Ovary (tissue), 9 donors: ENCODE measurements around the gene ZNF837. TPM values are rescaled to one million over a fixed set of nuclear protein-coding genes. Genes with fewer than 3 reads are reported as not detected.
"Not testable (repeated sequence)": the region's sequence is repeated elsewhere in the genome, so short reads cannot be mapped to it uniquely, and the experiment has no call there.

Source experiments
- DNase-seq, 5 donors: peaks; one replicate each; pipeline ENCODE4 v3.0.0-alpha.2; 2019 to 2020
- H3K27ac ChIP-seq, 2 donors: fragments of 200-600 bp; one replicate each; pipeline versions ENCODE4 v1.5.1 to v1.8.0; 2019 to 2022
- H3K27me3 ChIP-seq: fragments of 200-600 bp; one replicate; pipeline ENCODE4 v1.8.0; 2022
- H3K36me3 ChIP-seq: fragments of 200-600 bp; sonication (generic); one replicate; pipeline ENCODE4 v1.5.1; 2019
- H3K4me1 ChIP-seq: one replicate; pipeline ENCODE4 v1.8.1; 2013; ENCODE audit warnings: mild to moderate bottlenecking, moderate library complexity; ENCODE audit not compliant: insufficient read depth
- H3K4me3 ChIP-seq: fragments of 200-600 bp; sonication (generic); one replicate; pipeline ENCODE4 v1.5.1; 2017
- H3K9me3 ChIP-seq, 2 donors: fragments of 200-600 bp in 1 of 2; sonication (generic) in 1 of 2; one replicate each; pipeline versions ENCODE4 v1.5.1 to v1.8.1; 2013 to 2019; ENCODE audit warnings: mild to moderate bottlenecking in 1 of 2, moderate library complexity in 1 of 2
- EP300 ChIP-seq: sonication (generic); formaldehyde crosslinking; IDR thresholded peaks from one replicate; pipeline ENCODE4 v1.6.1; 2017; ENCODE audit warnings: antibody characterized with exemption
- POLR2A ChIP-seq: fragments of 450-650 bp; IDR thresholded peaks from one replicate; pipeline ENCODE4 v1.6.1; 2017; ENCODE audit warnings: antibody characterized with exemption, mild to moderate bottlenecking, moderate library complexity
- WGBS, 3 donors: extraction: QIAGEN DNeasy Blood & Tissue Kit in 1 of 3; methylation state at CpG; one replicate each; pipeline versions ENCODE4 v1.1.5 to v1.1.7; 2013 to 2017; 5-methylcytosine and 5-hydroxymethylcytosine counted together
- intact Hi-C, 4 donors: fragments of 100-400 bp; cut with DNase I; formaldehyde crosslinking; loops; one replicate each; pipeline versions ENCODE4 v1.11.0 to v1.15.1; 2022 to 2023
- polyA plus RNA-seq, 2 donors: library from polyadenylated mRNA; stranded (reverse); fragments of 200-250 nt in 1 of 2; fragments of 350-450 nt in 1 of 2; fragmentation: Illumina TruSeq in 1 of 2; extraction: RNeasy Lipid Tissue Mini Kit (QIAGEN cat#74804) in 1 of 2; gene quantifications; one replicate each; pipeline ENCODE4 v1.2.3, GENCODE V29; 2013 to 2014
- total RNA-seq, 7 donors: library from RNA; depleted of rRNA in 2 of 7; stranded (reverse); fragments of >200 nt in 2 of 7; fragmentation: NEBNext Ultra II Directional in 3 of 7; extraction: Animal tissue kit (Norgen Biotek cat#: 25700) in 3 of 7; gene quantifications; one replicate each; pipeline versions ENCODE4 v1.1.0 to v1.2.4, GENCODE V29; 2016 to 2023
- TF ChIP-seq, protein P1 (sequence below), 3 donors: fragments of 450-650 bp in 2 of 3; fragments of 200-600 bp in 1 of 3; IDR thresholded peaks; one replicate each; pipeline versions ENCODE4 v1.5.1 to v1.8.0; 2016 to 2022; ENCODE audit warnings: antibody characterized with exemption in 3 of 3, mild to moderate bottlenecking in 1 of 3
- donor health status: DM: no; HTN: no; CAD: no; lungs with moderate emphysema.
- donor health status: DM: no; HTN: no; CAD: no.
- donor health status: Bipolar disorder and iron deficiency.
- donor health status: DM: yes; HTN: yes; CAD: no.
- donor health status: DM: no; HTN: no; CAD: no.
- donor health status: DM: yes; HTN: yes; CAD: no.

Gene ZNF837
- total and polyA plus RNA-seq, 9 donors: 1.4 to 3.2 (median 2.5) TPM; not detected in 1

DNA sequence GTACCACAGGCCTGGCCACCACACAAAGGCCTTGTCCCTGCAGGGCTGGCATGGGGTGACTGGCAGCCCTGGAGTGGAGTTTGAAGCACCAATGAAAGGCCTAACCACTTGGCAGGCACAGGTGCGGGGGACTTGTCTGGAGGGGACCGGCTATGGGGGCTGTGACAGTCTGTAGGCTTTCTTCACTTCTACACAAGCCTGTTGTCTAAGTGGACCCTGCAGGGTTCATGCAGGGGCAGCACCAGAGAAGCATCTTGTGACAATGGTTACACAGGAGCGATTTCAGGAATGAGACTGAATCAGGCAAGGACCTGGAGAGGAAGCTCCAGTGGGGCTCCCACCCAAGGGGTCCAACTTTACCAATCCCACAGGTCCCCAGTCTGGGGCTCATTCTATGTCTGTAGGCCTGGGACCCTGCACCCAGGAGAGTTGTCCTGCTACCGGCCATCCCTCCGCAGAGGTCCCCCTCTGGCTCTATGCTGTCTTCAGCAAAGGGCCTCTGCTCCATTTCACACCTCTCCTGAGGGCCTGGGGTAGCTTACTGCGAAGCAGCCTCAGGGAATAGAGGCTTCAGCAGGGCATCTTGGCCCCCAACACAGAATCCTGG is 2.3 kb upstream of the ZNF837 start:
- WGBS, 3 donors: 75 to 93% (median 86%) methylated on average over 6 of the region's 6 CpGs
- Histone ChIP-seq H3K27me3 (no peaks in the 10 kb centered on the region), H3K36me3 (no peaks in the 10 kb centered on the region), H3K4me1 (peaks cover 26% of the 10 kb centered on the region), H3K4me3 (no peak overlapping the region), H3K9me3 (no peaks in the 10 kb centered on the region), H3K27ac (no peak overlapping the region)
- DNase-seq: peak in 1 of 5 donors; percentile 37
- intact Hi-C loops: no loop called here
- TF ChIP-seq, protein P1, sequence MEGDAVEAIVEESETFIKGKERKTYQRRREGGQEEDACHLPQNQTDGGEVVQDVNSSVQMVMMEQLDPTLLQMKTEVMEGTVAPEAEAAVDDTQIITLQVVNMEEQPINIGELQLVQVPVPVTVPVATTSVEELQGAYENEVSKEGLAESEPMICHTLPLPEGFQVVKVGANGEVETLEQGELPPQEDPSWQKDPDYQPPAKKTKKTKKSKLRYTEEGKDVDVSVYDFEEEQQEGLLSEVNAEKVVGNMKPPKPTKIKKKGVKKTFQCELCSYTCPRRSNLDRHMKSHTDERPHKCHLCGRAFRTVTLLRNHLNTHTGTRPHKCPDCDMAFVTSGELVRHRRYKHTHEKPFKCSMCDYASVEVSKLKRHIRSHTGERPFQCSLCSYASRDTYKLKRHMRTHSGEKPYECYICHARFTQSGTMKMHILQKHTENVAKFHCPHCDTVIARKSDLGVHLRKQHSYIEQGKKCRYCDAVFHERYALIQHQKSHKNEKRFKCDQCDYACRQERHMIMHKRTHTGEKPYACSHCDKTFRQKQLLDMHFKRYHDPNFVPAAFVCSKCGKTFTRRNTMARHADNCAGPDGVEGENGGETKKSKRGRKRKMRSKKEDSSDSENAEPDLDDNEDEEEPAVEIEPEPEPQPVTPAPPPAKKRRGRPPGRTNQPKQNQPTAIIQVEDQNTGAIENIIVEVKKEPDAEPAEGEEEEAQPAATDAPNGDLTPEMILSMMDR (IDR thresholded peaks at IDR 0.05): no peak
- TF ChIP-seq POLR2A (no peak), EP300 (no peak)

DNA sequence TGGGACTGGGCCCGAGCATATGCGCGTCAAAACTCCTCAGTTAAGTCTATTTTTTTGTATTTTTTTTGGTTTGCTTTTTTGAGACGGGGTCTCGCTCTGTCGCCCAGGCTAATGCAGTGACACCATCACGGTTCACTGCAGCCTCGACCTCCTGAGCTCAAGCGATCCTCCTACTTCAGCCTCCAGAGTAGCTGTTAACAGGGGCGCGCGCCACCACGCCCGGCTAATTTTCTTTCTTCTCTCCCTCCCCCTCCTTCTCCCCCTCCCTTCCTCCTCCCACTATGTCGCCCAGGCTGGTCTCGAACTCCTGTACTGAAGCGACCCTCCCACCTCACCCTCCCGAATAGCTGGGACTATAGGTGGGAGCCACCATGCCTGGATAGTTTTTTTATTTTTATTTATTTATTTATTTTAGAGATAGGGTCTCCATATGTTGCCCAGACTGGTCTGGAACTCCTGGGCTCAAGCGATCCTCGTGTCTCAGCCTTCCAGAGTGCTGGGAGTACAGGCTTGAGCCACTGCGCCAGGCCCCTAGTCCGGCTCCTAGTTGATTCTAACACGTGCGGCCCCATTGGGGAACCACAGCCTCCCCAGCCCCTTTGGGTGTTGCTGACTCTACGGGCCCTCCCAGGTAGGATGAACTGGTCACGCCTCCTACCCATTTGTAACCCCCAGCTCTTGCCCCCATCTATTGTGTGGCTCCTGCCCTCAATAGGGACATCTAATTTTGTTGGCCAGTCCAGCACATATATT is 806 bp upstream of the ZNF837 start:
- H3K9me3 ChIP-seq: no peaks in the 10 kb centered on the region
- intact Hi-C loops: no loop called here
- H3K27me3 ChIP-seq: no peaks in the 10 kb centered on the region
- peak in 2 of 5 donors; percentile 50 to 53 for DNase-seq
- H3K36me3 ChIP-seq: no peaks in the 10 kb centered on the region
- H3K27ac ChIP-seq: peak overlapping the region; percentile 17 to 28
- H3K4me1 ChIP-seq: peaks cover 19% of the 10 kb centered on the region
- peak overlapping the region; percentile 71 for H3K4me3 ChIP-seq
- WGBS, 3 donors: 26 to 28% (median 28%) methylated on average over 26 of the region's 26 CpGs
- TF ChIP-seq POLR2A (peak; percentile 26), EP300 (no peak)

DNA sequence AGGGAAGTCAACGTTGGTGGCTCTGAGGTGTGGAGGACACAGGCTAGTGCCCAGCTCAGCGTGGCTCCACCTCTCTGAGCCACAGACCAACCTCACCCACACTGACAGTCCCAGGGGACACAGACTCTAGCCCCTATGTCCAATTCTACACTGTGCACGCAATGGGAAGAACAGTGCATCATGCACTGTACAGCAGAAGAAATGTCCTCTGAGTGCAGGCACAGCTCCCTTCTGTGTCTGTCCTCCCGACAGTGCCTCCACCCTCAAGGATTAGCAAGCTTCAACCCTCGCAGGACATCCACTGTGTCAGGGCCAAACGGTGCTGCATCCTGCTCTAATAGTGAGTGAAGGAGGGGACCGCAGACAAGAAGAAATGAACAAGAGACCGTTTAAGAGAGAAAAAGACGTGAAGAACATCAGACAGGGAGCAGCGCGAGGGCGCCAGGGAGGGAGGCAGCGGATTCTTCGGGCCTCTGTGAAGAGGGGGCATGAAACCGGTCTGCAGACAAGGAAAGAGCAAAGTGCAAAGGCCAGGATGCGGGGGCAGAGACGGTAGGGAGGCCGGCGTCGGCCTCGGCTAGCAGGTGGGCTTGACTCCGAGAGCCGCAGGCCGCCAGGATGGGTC is 681 bp downstream of the ZNF837 start:
- Histone ChIP-seq H3K9me3 (no peaks in the 10 kb centered on the region), H3K27ac (peak overlapping the region in 1 of 2 donors; percentile 95), H3K4me1 (peaks cover 8% of the 10 kb centered on the region), H3K4me3 (peak overlapping the region; percentile 71), H3K36me3 (no peaks in the 10 kb centered on the region), H3K27me3 (no peaks in the 10 kb centered on the region)
- 3 to 5% (median 4%) methylated on average over 24 of the region's 24 CpGs for WGBS, 3 donors
- DNase-seq: no peak
- no peak for TF ChIP-seq POLR2A
- no peak for TF ChIP-seq EP300
- TF ChIP-seq, protein P1 (IDR thresholded peaks at IDR 0.05): no peak
- intact Hi-C loops: no loop called here

DNA sequence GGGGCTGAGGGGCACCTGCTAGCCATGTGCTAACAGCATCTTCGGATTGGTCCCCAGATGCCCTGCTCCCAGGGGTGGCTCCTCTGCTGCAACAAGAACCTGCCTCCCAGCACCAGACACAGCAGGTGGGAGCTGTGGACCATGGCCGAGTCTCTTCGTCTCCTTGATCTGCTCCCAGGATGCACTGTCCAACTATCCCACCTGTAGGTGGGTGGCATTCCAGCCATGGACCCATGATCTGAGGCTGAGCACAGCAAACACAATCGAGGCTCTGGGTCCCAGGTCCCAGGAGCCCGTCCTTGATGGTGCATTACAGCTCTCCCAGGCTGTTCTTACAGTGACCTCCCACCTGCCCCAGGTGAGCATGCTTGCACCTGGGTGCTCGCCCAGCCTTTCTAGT is 1.6 kb downstream of the ZNF837 start:
- Histone ChIP-seq H3K27ac (no peak overlapping the region), H3K4me1 (peaks cover 8% of the 10 kb centered on the region), H3K9me3 (no peaks in the 10 kb centered on the region), H3K27me3 (no peaks in the 10 kb centered on the region), H3K36me3 (no peaks in the 10 kb centered on the region), H3K4me3 (no peak overlapping the region)
- WGBS, 3 donors: 86 to 93% (median 91%) methylated on average over 6 of the region's 6 CpGs
- intact Hi-C loops: no loop called here
- peak in 1 of 5 donors; percentile 37 for DNase-seq
- TF ChIP-seq, protein P1 (IDR thresholded peaks at IDR 0.05): no peak

DNA sequence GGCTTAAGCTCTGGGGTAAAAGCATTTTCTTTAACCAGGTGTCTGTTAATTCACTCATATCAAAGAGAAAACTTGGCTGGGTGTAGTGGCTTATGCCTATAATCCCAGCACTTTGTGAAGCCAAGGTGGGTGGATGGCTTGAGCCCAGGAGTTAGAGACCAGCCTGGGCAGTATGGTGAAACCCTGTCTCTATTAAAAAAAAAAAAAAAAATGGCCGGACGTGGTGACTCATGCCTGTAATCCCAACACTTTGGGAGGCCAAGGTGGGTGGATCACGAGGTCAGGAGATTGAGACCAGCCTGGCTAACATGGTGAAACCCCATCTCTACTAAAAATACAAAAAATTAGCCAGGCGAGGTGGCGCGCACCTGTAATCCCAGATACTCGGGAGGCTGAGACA is 4.1 kb downstream of the ZNF837 start:
- H3K9me3 ChIP-seq, H3K27me3 ChIP-seq, H3K4me3 ChIP-seq, intact Hi-C loops, H3K27ac ChIP-seq, H3K36me3 ChIP-seq, DNase-seq: not testable (repeated sequence)
- WGBS, 3 donors: 76 to 90% (median 79%) methylated on average over 7 of the region's 7 CpGs
- H3K4me1 ChIP-seq: peaks cover 12% of the 10 kb centered on the region
